HG03354 (cell line): ENCODE results near the gene PPP1R15B.
A peak's percentile ranks its signal among the peaks of the same experiment; 100 is the strongest.

Source experiments
- ATAC-seq: cut with Tn5 transposase; IDR thresholded peaks from one replicate; pipeline ENCODE4 v1.9.1; 2021; ENCODE audit warnings: mild to moderate bottlenecking; ENCODE audit not compliant: unreplicated experiment, poor library complexity, severe bottlenecking

Gene PPP1R15B

DNA sequence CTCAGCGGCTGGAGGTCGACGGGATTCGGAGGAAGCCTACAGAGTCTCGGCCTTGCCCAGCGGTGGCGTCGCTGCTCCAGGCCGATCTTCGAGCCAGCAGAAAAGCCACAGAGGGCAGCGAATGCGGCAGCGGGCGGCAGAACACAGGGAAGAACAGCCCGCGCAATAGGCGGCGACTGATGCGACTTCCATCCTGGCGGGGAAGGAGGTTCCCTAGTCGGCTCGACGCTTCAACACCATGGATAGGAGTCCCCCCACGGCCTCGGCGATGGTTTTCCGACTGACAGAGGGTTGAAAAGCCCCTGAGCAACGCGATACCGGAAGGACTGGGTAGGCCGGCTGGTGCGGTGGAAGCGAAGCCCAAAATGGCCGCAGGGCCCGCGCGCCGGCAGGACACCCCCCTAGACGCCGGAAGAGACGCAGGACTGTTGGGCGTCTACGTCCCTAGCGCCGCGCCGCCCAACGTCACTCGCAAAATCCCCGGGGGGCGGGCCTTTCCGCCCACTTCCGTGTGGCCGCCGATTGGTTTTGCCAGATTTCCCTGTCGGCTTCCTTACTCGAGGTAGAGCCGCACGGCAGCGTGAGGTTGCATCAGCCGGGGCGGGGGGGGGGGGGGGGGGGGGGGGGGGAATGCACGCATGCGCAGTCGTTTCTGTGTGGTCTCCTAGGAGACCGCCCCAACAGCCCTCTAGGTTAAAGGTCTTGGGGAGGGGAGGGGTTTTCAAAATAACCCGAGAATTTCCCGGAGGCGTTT lies at the start of gene PPP1R15B:
TSS of gene PPP1R15B (minus strand) at position 367 of the 754 bp plus-strand sequence. CDS start 406 bp downstream, outside the sequence.
- peak; percentile 88 for ATAC-seq

DNA sequence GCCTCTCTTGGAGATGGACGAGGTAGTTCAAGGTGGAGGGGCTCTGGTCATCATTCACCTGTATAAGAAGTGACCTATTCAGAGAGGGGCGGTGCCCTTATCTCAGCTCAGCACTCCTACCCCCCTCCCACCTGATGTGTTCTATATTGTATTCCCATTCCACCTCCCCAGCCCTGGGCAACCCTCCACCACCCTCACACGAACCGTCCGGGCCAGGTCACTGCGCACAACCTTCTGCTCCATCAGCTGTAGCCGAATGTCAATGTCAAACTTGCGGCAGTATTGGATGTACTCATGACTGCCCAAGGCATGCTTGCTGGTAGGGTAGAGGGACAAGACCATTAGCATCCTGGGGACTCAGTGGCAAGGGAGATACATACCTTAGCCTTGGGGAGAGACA lies 48.7 kb upstream of the PPP1R15B start:
- no peak for ATAC-seq

DNA sequence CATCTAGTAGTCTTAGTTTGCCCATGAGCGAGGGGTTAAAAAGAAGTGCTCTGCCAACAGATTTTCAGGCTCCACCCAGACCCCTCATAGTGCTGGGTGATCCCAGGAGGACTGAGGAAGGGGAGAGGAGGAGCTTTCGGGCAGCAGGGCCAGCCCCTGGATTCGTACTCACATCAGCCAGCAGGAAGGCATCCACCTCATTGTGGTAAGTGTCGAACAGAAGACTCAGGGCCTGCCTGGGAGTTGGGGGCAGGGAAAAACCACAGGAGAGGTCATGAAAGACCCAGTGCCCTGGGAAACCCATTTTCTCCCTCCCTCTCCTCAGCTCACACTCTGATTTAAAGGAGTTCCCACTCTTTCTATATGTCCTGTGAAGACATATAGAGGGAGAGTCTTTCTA lies 48.1 kb upstream of the PPP1R15B start:
- ATAC-seq, result no peak

- ATAC-seq, result no peak
Measured at GRCh38 chr1:204457666-204458065, 46.0 kb upstream of the PPP1R15B start.

DNA sequence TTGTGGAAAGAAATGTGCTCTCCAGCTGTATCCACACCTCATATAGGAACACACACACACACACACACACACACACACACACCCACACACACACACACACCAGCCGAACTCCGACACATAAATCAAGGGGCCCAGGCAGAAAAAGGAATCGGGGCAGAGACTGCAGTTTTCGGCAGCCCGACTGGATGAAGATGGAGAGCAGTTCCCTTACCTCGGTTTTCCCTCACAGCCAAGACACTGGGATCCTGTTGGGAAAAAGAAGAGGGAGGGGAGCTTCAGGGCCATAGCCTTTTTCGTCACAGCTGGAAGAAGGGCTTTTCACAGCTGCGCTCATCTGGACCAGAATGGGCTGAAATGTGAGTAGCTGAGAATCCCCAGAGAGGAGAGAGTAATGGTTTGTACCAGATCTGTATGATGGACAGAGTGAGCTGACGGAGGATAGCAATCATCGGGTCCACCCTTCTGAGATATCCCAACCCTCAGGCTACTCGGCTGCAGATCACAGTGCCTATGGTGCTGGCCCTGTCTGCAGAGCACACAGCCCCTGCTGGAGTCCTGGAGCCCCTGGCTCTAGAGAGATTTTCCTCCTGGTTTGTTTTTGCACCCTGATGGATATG lies 45.3 kb upstream of the PPP1R15B start:
- ATAC-seq, result no peak

DNA sequence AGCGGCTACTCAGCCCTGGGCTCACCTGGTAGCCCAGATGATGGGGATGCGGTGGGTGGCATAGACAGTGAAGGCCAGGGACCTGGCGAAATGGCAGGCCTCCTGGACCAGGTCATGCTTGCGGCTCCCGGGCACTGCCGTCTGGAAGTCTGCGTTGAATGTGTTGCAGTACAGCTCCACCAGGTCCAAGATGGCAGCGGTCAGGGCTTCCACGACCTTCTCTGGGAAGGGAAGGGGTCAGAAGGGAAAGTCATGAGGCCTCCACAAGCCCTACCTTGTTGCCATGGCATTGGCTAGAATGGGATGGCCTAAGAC lies 44.2 kb upstream of the PPP1R15B start:
- ATAC-seq, result no peak

- no peak for ATAC-seq
Measured at GRCh38 chr1:204455063-204455830, 43.6 kb upstream of the PPP1R15B start.

GRCh38 chr1:204454476-204454875 lies 42.9 kb upstream of the PPP1R15B start:
- no peak for ATAC-seq

DNA sequence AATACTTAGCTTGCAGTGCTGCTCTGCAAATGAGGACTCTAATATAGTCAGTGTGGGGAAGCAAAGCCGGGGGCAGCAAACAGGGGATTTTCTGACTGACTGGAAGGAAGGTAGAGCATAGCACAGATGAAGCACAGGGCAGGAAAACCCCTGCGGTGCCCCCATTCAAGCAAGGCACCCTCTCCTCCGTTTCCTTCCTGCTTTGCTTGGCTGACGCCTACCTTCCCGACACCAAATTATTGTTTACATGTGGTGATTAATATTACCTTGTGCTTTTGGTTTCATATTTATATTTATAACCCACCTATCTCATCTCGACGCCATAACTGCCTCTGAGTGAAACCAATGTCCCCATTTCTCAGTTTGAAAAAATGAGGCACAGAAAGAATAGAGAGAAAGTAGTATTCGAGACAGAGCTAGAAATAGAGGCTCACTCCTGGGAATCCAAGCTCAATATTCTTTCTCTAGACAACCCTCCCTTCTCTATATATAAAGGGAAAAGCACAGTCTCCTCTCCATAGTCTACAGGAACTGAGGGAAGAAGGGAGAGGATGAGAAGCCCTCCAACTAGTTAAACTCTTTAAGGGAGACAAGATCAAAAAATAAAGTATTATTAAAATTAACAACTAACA lies 41.6 kb upstream of the PPP1R15B start:
- peak; percentile 83 for ATAC-seq

GRCh38 chr1:204451352-204452124 lies 39.9 kb upstream of the PPP1R15B start:
- ATAC-seq, result no peak

DNA sequence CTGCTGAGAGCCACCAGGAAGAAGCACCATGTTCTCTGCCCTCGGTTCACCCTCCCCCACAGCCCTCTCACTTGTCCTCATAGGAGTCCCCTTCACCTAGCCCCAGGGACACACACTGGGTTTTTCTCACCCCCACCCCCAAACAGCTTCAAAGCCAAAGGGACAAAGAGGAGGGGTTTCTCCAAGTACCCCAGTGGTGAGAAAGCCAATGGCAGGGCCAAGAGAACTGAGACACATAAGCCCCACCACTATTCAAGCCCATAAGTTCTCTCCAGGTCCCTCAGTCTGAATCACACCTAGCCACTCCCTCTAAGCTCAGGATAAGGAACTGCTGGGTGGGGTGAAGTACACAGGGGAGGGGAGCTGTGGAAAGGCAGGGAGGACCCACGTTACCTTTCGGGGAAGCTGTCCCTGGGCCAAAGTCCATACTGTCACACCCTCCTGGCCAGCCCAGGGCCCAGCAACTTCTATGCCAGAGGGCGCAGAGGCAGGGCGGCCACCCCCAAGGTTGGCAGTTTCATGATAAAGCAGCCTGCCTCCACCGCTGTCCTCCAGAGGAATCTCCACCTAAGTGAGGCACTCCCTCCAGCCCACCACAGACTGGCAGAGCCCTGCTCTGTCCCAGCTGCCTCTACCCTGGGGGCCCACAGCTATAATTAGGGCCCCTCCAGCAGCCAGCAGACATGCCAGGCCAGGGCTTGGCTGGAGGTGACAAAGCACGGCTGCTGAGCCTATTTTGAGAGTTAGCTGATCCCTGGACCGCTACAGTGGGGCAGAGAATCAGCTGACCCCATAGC lies 39.0 kb upstream of the PPP1R15B start:
- ATAC-seq, result no peak

DNA sequence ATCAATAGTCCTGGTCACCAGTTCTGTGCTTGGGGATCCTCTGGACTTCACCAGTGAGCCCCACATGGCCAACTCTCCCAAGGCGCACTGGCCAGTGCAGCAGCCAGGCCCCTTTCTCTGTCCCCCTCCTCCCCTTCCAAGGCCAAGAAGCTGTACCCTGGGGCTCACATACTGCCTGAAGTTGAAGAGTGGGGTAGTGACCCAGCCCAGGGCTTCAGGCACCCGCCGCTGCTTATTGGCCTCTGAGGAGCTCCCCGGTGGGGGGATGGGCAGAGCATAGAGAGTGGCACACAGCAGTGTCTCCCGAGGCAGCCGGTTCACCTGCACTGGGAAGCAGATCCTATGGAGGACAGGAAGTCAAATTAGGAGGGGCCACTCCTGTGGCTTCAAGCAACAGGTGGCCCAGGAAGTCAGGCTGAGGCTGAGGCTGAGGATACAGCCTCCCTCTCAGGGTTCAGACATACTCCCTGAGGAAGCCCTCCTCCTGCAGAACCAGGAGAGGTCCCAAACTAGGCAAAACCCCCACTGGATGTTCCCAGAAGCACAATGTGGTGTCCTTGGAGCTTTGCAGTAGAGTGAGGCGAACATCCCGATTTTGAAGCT lies 38.2 kb upstream of the PPP1R15B start:
- no peak for ATAC-seq

DNA sequence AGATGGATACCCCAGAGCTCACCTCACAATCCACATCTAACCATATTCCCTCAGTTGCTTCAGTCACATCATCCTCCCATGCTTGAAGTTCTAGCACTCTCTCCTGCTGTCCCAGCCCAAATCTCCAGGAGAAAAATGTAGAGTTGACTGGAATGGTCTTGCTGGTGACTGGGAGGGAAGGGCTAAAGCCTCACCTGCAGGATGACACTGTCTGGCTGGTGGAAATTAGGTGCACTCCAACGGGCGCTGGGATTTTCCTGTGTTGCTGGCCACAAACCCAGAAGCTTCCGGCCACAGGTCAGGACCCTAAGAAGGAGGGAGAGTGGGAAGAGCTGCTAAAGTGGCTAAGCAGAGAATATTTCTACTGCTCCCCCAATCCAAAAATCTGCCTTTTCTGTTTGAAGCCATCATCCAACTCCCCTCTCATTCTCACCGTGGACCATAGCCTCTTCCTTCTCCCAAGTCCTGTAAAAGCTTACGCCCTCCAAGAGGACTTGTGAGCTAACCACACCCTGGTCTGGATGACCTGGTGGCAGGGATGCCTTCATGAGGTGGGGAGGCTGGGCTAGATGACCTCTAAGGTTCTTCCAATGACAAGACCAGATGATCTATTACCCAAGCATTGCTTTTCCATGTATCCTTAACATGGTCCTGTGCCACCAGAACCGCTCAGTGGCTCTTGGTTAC lies 37.5 kb upstream of the PPP1R15B start:
- ATAC-seq, result no peak

- ATAC-seq, result no peak
Measured at GRCh38 chr1:204448344-204448964, 36.8 kb upstream of the PPP1R15B start.

DNA sequence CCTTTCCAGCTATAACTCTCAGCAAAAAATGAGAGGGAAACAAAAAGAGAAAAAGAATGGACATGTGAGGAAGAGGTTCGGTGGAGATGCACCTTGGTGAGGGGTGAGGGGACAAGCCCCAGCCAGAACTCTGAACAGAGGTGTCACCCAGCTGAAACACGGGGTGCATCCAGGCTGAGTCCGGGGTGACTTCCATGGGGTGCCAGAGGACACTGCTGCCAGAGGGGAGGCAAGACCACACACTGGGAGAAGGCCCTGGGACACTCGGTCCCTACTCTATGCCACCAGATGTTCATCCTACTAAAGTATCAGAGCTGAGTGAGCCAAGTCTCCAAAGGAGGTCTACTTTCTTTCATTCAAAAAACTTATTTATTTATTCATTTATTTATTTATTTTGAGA lies 36.1 kb upstream of the PPP1R15B start:
- no peak for ATAC-seq

DNA sequence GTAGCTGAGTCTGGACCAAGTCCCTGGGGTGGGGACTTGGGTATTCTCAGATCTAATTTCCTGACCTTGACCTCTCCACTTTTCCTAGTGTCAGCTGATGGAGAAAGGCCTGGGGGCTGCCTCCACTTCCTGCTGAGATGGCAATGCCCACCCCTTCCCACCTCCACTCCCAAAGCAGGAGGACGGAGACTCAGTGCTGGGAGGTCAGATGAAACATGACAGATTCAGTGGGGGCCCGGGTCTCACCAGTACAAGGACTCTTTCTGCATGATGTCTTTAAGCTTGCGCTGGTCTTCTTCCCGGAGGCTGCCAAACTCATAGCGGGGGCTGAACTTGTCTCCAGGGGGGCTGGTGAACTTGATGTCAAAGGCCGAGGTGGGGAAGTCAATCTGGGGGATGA lies 35.6 kb upstream of the PPP1R15B start:
- no peak for ATAC-seq

DNA sequence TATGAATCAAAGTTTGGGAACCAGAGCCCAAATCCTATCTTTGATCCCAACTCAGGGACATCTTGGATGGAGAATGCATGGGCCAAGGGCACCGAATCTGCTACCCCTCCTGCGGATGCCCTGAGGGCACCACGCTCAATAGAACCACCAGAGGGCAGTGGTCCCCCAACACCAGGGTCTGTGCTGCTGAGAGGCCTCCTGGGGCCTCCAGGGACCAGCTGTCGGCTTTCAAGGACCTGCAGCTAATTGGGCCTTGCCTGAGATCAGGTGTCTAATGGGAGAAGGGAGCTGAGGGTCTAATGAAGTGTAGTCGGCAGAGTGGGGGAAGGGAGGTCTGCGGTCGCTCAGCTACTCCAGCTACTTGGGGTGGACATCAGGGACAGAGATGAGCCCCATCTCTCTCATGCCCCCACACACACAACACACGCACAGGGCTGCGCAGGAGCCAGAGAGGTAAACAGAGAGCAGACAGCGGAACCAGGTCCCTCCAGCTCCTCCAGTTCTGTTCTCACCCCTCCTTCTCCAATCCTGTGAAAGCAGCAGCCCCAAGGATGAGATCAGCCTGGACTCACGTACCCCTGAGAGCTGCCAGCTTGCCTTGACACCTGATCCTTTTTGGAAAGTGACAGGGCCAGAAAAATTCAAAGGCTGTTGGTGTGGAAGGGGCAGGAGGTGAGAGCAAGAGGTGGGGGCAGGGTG lies 34.9 kb upstream of the PPP1R15B start:
- ATAC-seq, result peak; percentile 82
